Measurements from ENCODE around the gene WDR62. TPM values are rescaled to one million over a fixed set of nuclear protein-coding genes. Genes with fewer than 3 reads are reported as not detected.

Gene WDR62
- total RNA-seq, 3 donors from 2014 or later (not counting 1 experiment from before 2014, with no cell fraction given), result 3.9 to 5.9 (median 4.8) TPM

GRCh38 chr19:36009220-36009619, 45.5 kb upstream of the WDR62 start:
- H3K4me1 Mint-ChIP-seq, result peaks cover 22 to 38% of the 10 kb centered on the region in 2 donors
- H3K36me3 Mint-ChIP-seq, result no peaks in the 10 kb centered on the region
- no peak overlapping the region for H3K4me3 ChIP-seq (ENCODE audit: low read length)
- no peaks in the 10 kb centered on the region for H3K9me3 ChIP-seq (ENCODE audit: control insufficient read depth, insufficient read depth, low read length)
- no peaks in the 10 kb centered on the region for H3K9me3 Mint-ChIP-seq
- intact Hi-C loops (cut with micrococcal nuclease), result no loop called here
- H3K4me1 ChIP-seq (ENCODE audit: control insufficient read depth, insufficient read depth, low read length), result peaks cover 23% of the 10 kb centered on the region
- TF ChIP-seq, protein P1, sequence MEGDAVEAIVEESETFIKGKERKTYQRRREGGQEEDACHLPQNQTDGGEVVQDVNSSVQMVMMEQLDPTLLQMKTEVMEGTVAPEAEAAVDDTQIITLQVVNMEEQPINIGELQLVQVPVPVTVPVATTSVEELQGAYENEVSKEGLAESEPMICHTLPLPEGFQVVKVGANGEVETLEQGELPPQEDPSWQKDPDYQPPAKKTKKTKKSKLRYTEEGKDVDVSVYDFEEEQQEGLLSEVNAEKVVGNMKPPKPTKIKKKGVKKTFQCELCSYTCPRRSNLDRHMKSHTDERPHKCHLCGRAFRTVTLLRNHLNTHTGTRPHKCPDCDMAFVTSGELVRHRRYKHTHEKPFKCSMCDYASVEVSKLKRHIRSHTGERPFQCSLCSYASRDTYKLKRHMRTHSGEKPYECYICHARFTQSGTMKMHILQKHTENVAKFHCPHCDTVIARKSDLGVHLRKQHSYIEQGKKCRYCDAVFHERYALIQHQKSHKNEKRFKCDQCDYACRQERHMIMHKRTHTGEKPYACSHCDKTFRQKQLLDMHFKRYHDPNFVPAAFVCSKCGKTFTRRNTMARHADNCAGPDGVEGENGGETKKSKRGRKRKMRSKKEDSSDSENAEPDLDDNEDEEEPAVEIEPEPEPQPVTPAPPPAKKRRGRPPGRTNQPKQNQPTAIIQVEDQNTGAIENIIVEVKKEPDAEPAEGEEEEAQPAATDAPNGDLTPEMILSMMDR (IDR thresholded peaks at IDR 0.05), result no peak
- no peak overlapping the region for H3K27ac ChIP-seq (ENCODE audit: low read length)
- 3% methylated on average over 50 of the region's 50 CpGs for WGBS (ENCODE audit: insufficient coverage)
- H3K36me3 ChIP-seq (ENCODE audit: control insufficient read depth, insufficient read depth, low read length), result no peaks in the 10 kb centered on the region
- no peaks in the 10 kb centered on the region for H3K27me3 ChIP-seq (ENCODE audit: control insufficient read depth, insufficient read depth, low read length)
- peak overlapping the region; percentile 71 for H3K4me3 Mint-ChIP-seq
- peak in 1 of 3 donors; percentile 8 for ATAC-seq
- peak; percentile 41 to 68 for DNase-seq
- peak overlapping the region in 1 of 2 donors; percentile 65 for H3K27ac Mint-ChIP-seq
- no peaks in the 10 kb centered on the region for H3K27me3 Mint-ChIP-seq (ENCODE audit: low read depth in 2 of 2)

DNA sequence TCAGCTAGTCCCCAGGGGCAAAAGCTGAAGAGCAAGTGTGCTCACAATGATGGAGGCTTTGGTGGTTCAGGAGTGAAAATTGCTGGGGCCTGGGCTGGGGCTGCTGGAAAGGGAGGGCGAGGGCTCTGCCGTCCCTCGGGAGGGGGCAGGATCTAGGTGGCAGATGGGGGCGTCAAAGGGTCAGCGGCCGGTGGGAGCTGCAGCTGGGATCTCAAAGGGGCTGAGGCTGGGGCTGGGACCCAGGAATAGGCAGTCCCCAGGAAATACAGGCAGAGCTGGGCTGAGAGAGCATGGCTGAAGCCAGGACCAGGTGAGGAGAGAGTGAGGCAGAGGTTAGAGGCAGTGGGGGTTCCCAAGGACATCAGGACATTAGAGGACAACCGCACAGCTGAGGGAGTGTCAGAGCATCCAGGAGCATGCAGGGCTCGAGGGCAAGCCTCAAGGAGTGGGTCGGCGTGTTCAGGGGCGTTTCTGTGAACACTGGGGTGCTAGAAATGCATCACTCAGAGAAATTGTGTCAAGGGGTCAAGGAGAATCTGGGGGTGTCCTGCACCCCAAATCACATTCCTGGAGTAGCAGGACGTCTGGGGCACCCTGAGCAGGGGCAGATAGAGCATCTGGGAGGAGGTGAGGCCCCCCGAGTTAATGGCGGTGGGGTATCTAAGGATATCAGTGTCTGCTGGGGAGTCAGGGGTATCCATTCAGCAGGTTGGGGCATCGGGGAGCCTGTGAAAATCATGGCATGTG, 44.9 kb upstream of the WDR62 start:
- ATAC-seq (no peak), DNase-seq (no peak)
- TF ChIP-seq, protein P1 (IDR thresholded peaks at IDR 0.05), result no peak
- Mint-ChIP-seq H3K27ac (peak overlapping the region in 1 of 2 donors; percentile 65), H3K36me3 (no peaks in the 10 kb centered on the region), H3K4me3 (peak overlapping the region; percentile 71), H3K4me1 (peaks cover 28 to 41% of the 10 kb centered on the region in 2 donors), H3K9me3 (no peaks in the 10 kb centered on the region), H3K27me3 (ENCODE audit: low read depth in 2 of 2) (no peaks in the 10 kb centered on the region)
- no peaks in the 10 kb centered on the region for H3K36me3 ChIP-seq (ENCODE audit: control insufficient read depth, insufficient read depth, low read length)
- H3K4me1 ChIP-seq (ENCODE audit: control insufficient read depth, insufficient read depth, low read length), result peaks cover 28% of the 10 kb centered on the region
- no peaks in the 10 kb centered on the region for H3K27me3 ChIP-seq (ENCODE audit: control insufficient read depth, insufficient read depth, low read length)
- H3K4me3 ChIP-seq (ENCODE audit: low read length), result no peak overlapping the region
- 69% methylated on average over 15 of the region's 15 CpGs for WGBS (ENCODE audit: insufficient coverage)
- H3K27ac ChIP-seq (ENCODE audit: low read length), result no peak overlapping the region
- no peaks in the 10 kb centered on the region for H3K9me3 ChIP-seq (ENCODE audit: control insufficient read depth, insufficient read depth, low read length)
- intact Hi-C loops (cut with micrococcal nuclease), result no loop called here

DNA sequence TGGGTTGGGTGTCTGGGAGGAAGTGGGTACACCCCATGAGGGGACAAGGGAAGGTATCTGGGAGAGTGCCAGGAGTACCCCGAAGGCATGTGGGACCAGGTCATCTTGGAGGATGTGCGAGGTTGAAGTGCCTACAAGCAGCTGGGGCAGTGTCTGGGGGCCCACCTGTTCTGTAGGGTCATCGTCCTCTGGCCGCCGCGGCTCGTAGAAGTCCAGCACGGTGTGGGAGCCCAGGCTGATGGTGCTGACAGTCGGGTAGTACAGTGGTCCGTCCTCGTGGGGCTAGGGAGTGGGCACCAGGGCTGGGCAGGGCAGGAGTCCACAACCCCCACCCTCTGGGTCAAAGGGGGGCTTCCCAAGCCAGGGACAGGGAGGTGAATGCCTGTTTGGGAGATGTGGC, 44.3 kb upstream of the WDR62 start:
- Histone ChIP-seq H3K9me3 (ENCODE audit: control insufficient read depth, insufficient read depth, low read length) (no peaks in the 10 kb centered on the region), H3K27me3 (ENCODE audit: control insufficient read depth, insufficient read depth, low read length) (no peaks in the 10 kb centered on the region), H3K4me3 (ENCODE audit: low read length) (no peak overlapping the region), H3K36me3 (ENCODE audit: control insufficient read depth, insufficient read depth, low read length) (no peaks in the 10 kb centered on the region), H3K27ac (ENCODE audit: low read length) (no peak overlapping the region), H3K4me1 (ENCODE audit: control insufficient read depth, insufficient read depth, low read length) (peaks cover 30% of the 10 kb centered on the region)
- peak overlapping the region; percentile 71 for H3K4me3 Mint-ChIP-seq
- H3K4me1 Mint-ChIP-seq, result peaks cover 34 to 47% of the 10 kb centered on the region in 2 donors
- intact Hi-C loops (cut with micrococcal nuclease), result no loop called here
- no peaks in the 10 kb centered on the region for H3K27me3 Mint-ChIP-seq (ENCODE audit: low read depth in 2 of 2)
- TF ChIP-seq, protein P1 (IDR thresholded peaks at IDR 0.05), result no peak
- DNase-seq (no peak), ATAC-seq (no peak)
- no peaks in the 10 kb centered on the region for H3K36me3 Mint-ChIP-seq
- WGBS (ENCODE audit: insufficient coverage), result 95% methylated on average over 11 of the region's 11 CpGs
- peak overlapping the region in 1 of 2 donors; percentile 65 for H3K27ac Mint-ChIP-seq
- no peaks in the 10 kb centered on the region for H3K9me3 Mint-ChIP-seq

Measured in natural killer cell (primary cell).